ENCODE results near the gene HYAL3. TPM values are rescaled to one million over a fixed set of nuclear protein-coding genes. Genes with fewer than 3 reads are reported as not detected.

Gene HYAL3
- total and polyA plus RNA-seq, 2 donors (not counting 1 experiment from before 2014, with no cell fraction given): 3.7 to 4.2 TPM

DNA sequence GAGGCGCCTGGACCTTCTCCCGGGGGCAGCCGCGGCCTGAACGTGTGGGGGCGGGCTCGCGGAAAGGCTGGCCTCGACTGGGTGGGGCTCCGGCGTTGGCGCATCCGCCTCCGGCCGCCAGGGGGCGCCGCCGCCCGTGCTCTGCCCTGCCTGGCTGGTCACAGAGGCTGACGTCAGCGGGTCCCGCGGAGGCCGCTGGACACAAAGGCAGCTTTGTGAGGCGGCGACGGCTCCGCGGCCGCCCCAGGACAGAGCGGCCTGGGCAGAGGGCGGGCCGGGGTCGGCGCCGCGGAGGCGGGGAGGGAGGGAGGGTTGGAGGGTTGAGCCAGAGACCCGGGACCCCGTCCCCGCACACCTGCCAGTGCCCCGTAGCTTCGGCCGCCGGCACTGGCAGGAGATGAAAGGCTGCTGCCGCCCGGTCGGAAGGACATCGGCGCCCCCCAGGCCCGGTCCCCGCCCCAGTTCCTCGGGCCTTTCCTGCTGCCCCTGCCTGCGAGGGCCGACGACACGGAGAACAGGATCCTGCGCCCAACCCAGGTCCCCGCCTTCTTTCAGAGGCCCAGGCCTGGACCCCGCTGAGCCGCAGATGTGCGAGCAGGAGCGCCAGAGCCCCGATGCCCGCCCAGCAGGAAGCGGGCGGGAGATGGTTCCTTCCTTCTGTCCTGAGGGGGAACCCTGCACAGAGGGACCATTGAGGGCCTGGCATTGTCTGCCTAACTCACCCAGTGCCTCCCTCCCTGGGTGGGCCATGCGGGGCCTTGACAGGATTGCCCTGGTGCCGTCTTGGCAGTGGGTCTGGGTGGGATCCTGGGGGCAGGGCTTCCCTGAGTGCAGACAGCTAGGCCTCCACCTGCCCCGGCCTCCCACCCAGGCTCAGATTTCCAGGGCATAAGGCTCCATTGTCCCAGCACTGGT lies 38.9 kb downstream of the HYAL3 start:
- Histone ChIP-seq H3K27ac (ENCODE audit: low read length in 2 of 2) (peak overlapping the region; percentile 44 to 79), H3K9me3 (ENCODE audit: control extremely low read depth in 1 of 3, control insufficient read depth in 2 of 3, insufficient read depth in 1 of 3, low read length in 2 of 3) (no peaks in the 10 kb centered on the region), H2AFZ (ENCODE audit: insufficient read depth, low read depth, low read length, poor library complexity, severe bottlenecking) (peak overlapping the region; percentile 82), H3K79me2 (ENCODE audit: control insufficient read depth, insufficient read depth, low read length) (peaks cover 3% of the 10 kb centered on the region), H3K36me3 (replicated peaks in 1 of 2; ENCODE audit: control extremely low read depth in 1 of 2, control insufficient read depth in 1 of 2, extremely low read depth in 1 of 2, insufficient read depth in 2 of 2, low read length in 1 of 2) (peaks cover 0 to 28% of the 10 kb centered on the region in 2 experiments), H3K9ac (ENCODE audit: low read length) (peak overlapping the region; percentile 77), H3K4me3 (ENCODE audit: control extremely low read depth in 1 of 5, extremely low read depth in 1 of 5, insufficient read depth in 1 of 5, low read depth in 2 of 5, low read length in 4 of 5) (peak overlapping the region in 4 of 5 experiments; percentile 48 to 58 (median 54)), H3K4me2 (replicated peaks; ENCODE audit: low read depth, low read length, poor library complexity, severe bottlenecking) (peak overlapping the region; percentile 98), H4K20me1 (ENCODE audit: control insufficient read depth, insufficient read depth, low read length, poor library complexity, severe bottlenecking) (peaks cover 45% of the 10 kb centered on the region), H3K4me1 (ENCODE audit: control insufficient read depth in 2 of 2, insufficient read depth in 2 of 2, low read length in 2 of 2) (peaks cover 12 to 17% of the 10 kb centered on the region in 2 donors), H3K27me3 (replicated peaks in 1 of 4; ENCODE audit: control extremely low read depth in 1 of 4, control insufficient read depth in 3 of 4, insufficient read depth in 4 of 4, low read length in 3 of 4) (peaks cover 0 to 5% (median 0%) of the 10 kb centered on the region in 4 experiments)
- TF ChIP-seq, protein P1, sequence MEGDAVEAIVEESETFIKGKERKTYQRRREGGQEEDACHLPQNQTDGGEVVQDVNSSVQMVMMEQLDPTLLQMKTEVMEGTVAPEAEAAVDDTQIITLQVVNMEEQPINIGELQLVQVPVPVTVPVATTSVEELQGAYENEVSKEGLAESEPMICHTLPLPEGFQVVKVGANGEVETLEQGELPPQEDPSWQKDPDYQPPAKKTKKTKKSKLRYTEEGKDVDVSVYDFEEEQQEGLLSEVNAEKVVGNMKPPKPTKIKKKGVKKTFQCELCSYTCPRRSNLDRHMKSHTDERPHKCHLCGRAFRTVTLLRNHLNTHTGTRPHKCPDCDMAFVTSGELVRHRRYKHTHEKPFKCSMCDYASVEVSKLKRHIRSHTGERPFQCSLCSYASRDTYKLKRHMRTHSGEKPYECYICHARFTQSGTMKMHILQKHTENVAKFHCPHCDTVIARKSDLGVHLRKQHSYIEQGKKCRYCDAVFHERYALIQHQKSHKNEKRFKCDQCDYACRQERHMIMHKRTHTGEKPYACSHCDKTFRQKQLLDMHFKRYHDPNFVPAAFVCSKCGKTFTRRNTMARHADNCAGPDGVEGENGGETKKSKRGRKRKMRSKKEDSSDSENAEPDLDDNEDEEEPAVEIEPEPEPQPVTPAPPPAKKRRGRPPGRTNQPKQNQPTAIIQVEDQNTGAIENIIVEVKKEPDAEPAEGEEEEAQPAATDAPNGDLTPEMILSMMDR (IDR thresholded peaks at IDR 0.05): peak; percentile 93
- no peak for TF ChIP-seq EZH2 (IDR thresholded peaks at IDR 0.05; ENCODE audit: borderline replicate concordance, insufficient read depth, low read depth, low read length, poor library complexity, severe bottlenecking)
- H3K4me3 Mint-ChIP-seq: peak overlapping the region; percentile 77
- intact Hi-C loops (cut with micrococcal nuclease): loop anchor here (1.0 kb wide), 3 partner anchors 13 to 33 kb away; no protein-coding TSS in a partner anchor
- DNase-seq: peak; percentile 90
- H3K27me3 Mint-ChIP-seq: no peaks in the 10 kb centered on the region
- H3K9me3 Mint-ChIP-seq (ENCODE audit: insufficient read depth): no peaks in the 10 kb centered on the region
- peak overlapping the region; percentile 80 for H3K27ac Mint-ChIP-seq
- ChIA-PET CTCF (interaction anchor here (0.7 to 27.3 kb wide), 10 partner anchors 12 to 258 kb away, joined by 3 to 596 read pairs (median 4); partner anchors contain the start of gene GNAI2), POLR2A (interaction anchor here (0.6 to 1.2 kb wide), 3 partner anchors 34 to 243 kb away, joined by 3 read pairs; partner anchors contain the start of gene CACNA2D2)
- 4% methylated on average over 65 of the region's 70 CpGs for WGBS (ENCODE audit: insufficient coverage)
- peak; percentile 93 for ATAC-seq (ENCODE audit: low read depth)
- H3K4me1 Mint-ChIP-seq: peaks cover 12% of the 10 kb centered on the region

All from B cell (primary cell).